Nephron (organoid): Measurements from ENCODE around the gene HLA-DRA.
"Not testable (repeated sequence)": the region's sequence is repeated elsewhere in the genome, so short reads cannot be mapped to it uniquely, and the experiment has no call there.

ENCODE experiments used
- H3K27ac Mint-ChIP-seq, 3 experiments: 2 replicates each; pipeline ENCODE4 v1.8.0; 2020; ENCODE audit warnings: mixed read lengths in 3 of 3, mild to moderate bottlenecking in 2 of 3, moderate library complexity in 1 of 3
- H3K27me3 Mint-ChIP-seq: 2 replicates; pipeline ENCODE4 v1.8.0; 2021; ENCODE audit warnings: low read depth, mild to moderate bottlenecking, moderate library complexity, mixed read lengths
- H3K36me3 Mint-ChIP-seq: 2 replicates; pipeline ENCODE4 v1.8.0; 2020; ENCODE audit warnings: low read depth, mixed read lengths
- H3K4me1 Mint-ChIP-seq: 2 replicates; pipeline ENCODE4 v1.8.0; 2020; ENCODE audit warnings: mixed read lengths
- H3K4me3 Mint-ChIP-seq, 3 experiments: 2 replicates each; pipeline ENCODE4 v1.8.0; 2020; ENCODE audit warnings: mild to moderate bottlenecking in 3 of 3, mixed read lengths in 3 of 3, moderate library complexity in 2 of 3
- H3K9me3 Mint-ChIP-seq: 2 replicates; pipeline ENCODE4 v1.8.0; 2020; ENCODE audit warnings: mixed read lengths
- TF ChIP-seq, protein P1 (sequence below), 3 experiments: fragments of 200-600 bp; sonication (generic); IDR thresholded peaks; one replicate each; pipeline ENCODE4 v1.5.0; 2021; ENCODE audit warnings: antibody characterized with exemption in 3 of 3; ENCODE audit not compliant: unreplicated experiment in 3 of 3

HLA-DRA gene

DNA sequence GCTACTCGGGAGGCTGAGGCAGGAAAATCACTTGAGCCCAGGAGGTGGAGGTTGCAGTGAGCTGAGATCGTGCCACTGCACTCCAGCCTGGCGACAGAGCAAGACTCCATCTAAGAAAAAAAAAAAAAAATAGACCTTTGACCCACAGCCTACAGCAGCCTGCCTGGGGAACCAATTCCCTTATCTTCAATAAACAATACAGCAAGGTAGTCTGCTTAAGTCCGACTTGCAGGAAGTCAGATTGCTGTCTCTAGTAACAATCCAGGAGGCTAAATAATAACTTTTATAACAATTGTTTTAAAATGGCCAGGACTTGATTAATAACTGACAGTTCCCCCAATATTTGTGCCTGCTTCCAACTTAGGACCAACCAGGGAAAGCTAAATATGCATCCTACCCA lies 13.3 kb upstream of the HLA-DRA start:
- H3K4me3 Mint-ChIP-seq = no peak overlapping the region
- no peaks in the 10 kb centered on the region for H3K9me3 Mint-ChIP-seq
- TF ChIP-seq, protein P1, sequence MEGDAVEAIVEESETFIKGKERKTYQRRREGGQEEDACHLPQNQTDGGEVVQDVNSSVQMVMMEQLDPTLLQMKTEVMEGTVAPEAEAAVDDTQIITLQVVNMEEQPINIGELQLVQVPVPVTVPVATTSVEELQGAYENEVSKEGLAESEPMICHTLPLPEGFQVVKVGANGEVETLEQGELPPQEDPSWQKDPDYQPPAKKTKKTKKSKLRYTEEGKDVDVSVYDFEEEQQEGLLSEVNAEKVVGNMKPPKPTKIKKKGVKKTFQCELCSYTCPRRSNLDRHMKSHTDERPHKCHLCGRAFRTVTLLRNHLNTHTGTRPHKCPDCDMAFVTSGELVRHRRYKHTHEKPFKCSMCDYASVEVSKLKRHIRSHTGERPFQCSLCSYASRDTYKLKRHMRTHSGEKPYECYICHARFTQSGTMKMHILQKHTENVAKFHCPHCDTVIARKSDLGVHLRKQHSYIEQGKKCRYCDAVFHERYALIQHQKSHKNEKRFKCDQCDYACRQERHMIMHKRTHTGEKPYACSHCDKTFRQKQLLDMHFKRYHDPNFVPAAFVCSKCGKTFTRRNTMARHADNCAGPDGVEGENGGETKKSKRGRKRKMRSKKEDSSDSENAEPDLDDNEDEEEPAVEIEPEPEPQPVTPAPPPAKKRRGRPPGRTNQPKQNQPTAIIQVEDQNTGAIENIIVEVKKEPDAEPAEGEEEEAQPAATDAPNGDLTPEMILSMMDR (IDR thresholded peaks at IDR 0.05; ENCODE audit: unreplicated experiment in 3 of 3) = no peak
- H3K27me3 Mint-ChIP-seq = peaks cover 26% of the 10 kb centered on the region
- no peaks in the 10 kb centered on the region for H3K4me1 Mint-ChIP-seq
- no peak overlapping the region for H3K27ac Mint-ChIP-seq
- no peaks in the 10 kb centered on the region for H3K36me3 Mint-ChIP-seq

- Mint-ChIP-seq H3K27me3 (peaks cover 17% of the 10 kb centered on the region), H3K9me3 (no peaks in the 10 kb centered on the region), H3K4me1 (no peaks in the 10 kb centered on the region), H3K27ac (no peak overlapping the region), H3K4me3 (no peak overlapping the region), H3K36me3 (no peaks in the 10 kb centered on the region)
- TF ChIP-seq, protein P1 (IDR thresholded peaks at IDR 0.05; ENCODE audit: unreplicated experiment in 3 of 3) = no peak
Measured at GRCh38 chr6:32427218-32427617, 12.5 kb upstream of the HLA-DRA start.

- no peaks in the 10 kb centered on the region for H3K36me3 Mint-ChIP-seq
- peaks cover 11% of the 10 kb centered on the region for H3K27me3 Mint-ChIP-seq
- no peak overlapping the region for H3K4me3 Mint-ChIP-seq
- TF ChIP-seq, protein P1 (IDR thresholded peaks at IDR 0.05; ENCODE audit: unreplicated experiment in 3 of 3) = no peak
- H3K27ac Mint-ChIP-seq = no peak overlapping the region
- H3K9me3 Mint-ChIP-seq = no peaks in the 10 kb centered on the region
- no peaks in the 10 kb centered on the region for H3K4me1 Mint-ChIP-seq
Measured at GRCh38 chr6:32427934-32428474, 11.7 kb upstream of the HLA-DRA start.

GRCh38 chr6:32430179-32430578 lies 9.5 kb upstream of the HLA-DRA start:
- H3K36me3 Mint-ChIP-seq = no peaks in the 10 kb centered on the region
- no peaks in the 10 kb centered on the region for H3K4me1 Mint-ChIP-seq
- no peak overlapping the region for H3K4me3 Mint-ChIP-seq

GRCh38 chr6:32431142-32431541 lies 8.5 kb upstream of the HLA-DRA start:
- Mint-ChIP-seq H3K27me3 (peaks cover 11% of the 10 kb centered on the region), H3K36me3 (no peaks in the 10 kb centered on the region), H3K4me3 (no peak overlapping the region), H3K9me3 (no peaks in the 10 kb centered on the region), H3K27ac (no peak overlapping the region), H3K4me1 (no peaks in the 10 kb centered on the region)
- TF ChIP-seq, protein P1 (IDR thresholded peaks at IDR 0.05; ENCODE audit: unreplicated experiment in 3 of 3) = no peak

More at GRCh38 chr6:32430179-32430578, 9.5 kb upstream of the HLA-DRA start:
- peaks cover 11% of the 10 kb centered on the region for H3K27me3 Mint-ChIP-seq
- H3K27ac Mint-ChIP-seq = no peak overlapping the region
- H3K9me3 Mint-ChIP-seq = no peaks in the 10 kb centered on the region
- TF ChIP-seq, protein P1 (IDR thresholded peaks at IDR 0.05; ENCODE audit: unreplicated experiment in 3 of 3) = no peak

- H3K27me3 Mint-ChIP-seq = peaks cover 11% of the 10 kb centered on the region
- H3K4me3 Mint-ChIP-seq = no peak overlapping the region
- H3K36me3 Mint-ChIP-seq = no peaks in the 10 kb centered on the region
- H3K4me1 Mint-ChIP-seq = no peaks in the 10 kb centered on the region
- no peaks in the 10 kb centered on the region for H3K9me3 Mint-ChIP-seq
- no peak overlapping the region for H3K27ac Mint-ChIP-seq
- TF ChIP-seq, protein P1 (IDR thresholded peaks at IDR 0.05; ENCODE audit: unreplicated experiment in 3 of 3) = peak; percentile 52 to 71 (median 59)
Measured at GRCh38 chr6:32432050-32432450, 7.6 kb upstream of the HLA-DRA start.

DNA sequence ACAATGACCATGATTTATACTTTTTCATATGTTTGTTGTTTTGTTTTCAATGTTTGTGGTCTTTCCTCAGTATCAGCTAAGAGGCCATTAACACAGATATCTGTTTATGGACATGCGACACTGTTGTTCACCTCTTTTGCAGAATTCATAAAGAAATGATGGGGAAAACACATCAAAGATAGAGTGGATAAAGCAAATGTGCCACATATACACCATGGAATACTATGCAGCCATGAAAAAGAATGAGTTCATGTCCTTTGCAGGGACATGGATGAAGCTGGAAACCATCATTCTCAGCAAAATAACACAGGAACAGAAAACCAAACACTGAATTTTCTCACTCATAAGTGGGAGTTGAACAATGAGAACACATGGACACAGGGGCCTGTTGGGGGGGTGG lies 5.7 kb upstream of the HLA-DRA start:
- H3K27ac Mint-ChIP-seq, H3K4me3 Mint-ChIP-seq, H3K36me3 Mint-ChIP-seq, H3K9me3 Mint-ChIP-seq, H3K4me1 Mint-ChIP-seq: not testable (repeated sequence)
- H3K27me3 Mint-ChIP-seq = peaks cover 19% of the 10 kb centered on the region
